ENCODE measurements around the gene MFRP. TPM values are rescaled to one million over a fixed set of nuclear protein-coding genes. Genes with fewer than 3 reads are reported as not detected.

Gene MFRP
- total RNA-seq, 1 experiment from 2014 or later: not detected

GRCh38 chr11:119330237-119330636 lies 16.3 kb downstream of the MFRP start:
- TF ChIP-seq ATF2 (CRISPR knock-in tag; IDR thresholded peaks at IDR 0.05; ENCODE audit: borderline replicate concordance, low read depth) (no peak), CBFB (CRISPR knock-in tag; IDR thresholded peaks at IDR 0.05; ENCODE audit: low read depth) (no peak), SOX15 (CRISPR knock-in tag; IDR thresholded peaks at IDR 0.05) (no peak)
- TF ChIP-seq, protein P1, sequence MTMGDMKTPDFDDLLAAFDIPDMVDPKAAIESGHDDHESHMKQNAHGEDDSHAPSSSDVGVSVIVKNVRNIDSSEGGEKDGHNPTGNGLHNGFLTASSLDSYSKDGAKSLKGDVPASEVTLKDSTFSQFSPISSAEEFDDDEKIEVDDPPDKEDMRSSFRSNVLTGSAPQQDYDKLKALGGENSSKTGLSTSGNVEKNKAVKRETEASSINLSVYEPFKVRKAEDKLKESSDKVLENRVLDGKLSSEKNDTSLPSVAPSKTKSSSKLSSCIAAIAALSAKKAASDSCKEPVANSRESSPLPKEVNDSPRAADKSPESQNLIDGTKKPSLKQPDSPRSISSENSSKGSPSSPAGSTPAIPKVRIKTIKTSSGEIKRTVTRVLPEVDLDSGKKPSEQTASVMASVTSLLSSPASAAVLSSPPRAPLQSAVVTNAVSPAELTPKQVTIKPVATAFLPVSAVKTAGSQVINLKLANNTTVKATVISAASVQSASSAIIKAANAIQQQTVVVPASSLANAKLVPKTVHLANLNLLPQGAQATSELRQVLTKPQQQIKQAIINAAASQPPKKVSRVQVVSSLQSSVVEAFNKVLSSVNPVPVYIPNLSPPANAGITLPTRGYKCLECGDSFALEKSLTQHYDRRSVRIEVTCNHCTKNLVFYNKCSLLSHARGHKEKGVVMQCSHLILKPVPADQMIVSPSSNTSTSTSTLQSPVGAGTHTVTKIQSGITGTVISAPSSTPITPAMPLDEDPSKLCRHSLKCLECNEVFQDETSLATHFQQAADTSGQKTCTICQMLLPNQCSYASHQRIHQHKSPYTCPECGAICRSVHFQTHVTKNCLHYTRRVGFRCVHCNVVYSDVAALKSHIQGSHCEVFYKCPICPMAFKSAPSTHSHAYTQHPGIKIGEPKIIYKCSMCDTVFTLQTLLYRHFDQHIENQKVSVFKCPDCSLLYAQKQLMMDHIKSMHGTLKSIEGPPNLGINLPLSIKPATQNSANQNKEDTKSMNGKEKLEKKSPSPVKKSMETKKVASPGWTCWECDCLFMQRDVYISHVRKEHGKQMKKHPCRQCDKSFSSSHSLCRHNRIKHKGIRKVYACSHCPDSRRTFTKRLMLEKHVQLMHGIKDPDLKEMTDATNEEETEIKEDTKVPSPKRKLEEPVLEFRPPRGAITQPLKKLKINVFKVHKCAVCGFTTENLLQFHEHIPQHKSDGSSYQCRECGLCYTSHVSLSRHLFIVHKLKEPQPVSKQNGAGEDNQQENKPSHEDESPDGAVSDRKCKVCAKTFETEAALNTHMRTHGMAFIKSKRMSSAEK (CRISPR knock-in tag; IDR thresholded peaks at IDR 0.05; ENCODE audit: borderline replicate concordance): no peak
- no peak for ATAC-seq
- no peak for DNase-seq (ENCODE audit: low spot score)
- Mint-ChIP-seq H3K36me3 (no peaks in the 10 kb centered on the region; the same call in 1 of the 2 replicates), H3K4me3 (no peak overlapping the region), H3K27ac (no peak overlapping the region), H3K4me1 (peaks cover 5% of the 10 kb centered on the region), H3K9me3 (no peaks in the 10 kb centered on the region), H3K27me3 (ENCODE audit: low read depth) (no peaks in the 10 kb centered on the region; the same call in 1 of the 2 replicates)
- ChIA-PET CTCF (interaction anchor here (1.2 kb wide), 1 partner anchor 44 kb away, joined by 3 read pairs; no protein-coding TSS in a partner anchor), POLR2A (no interaction called here)

GRCh38 chr11:119329320-119329719 lies 17.2 kb downstream of the MFRP start:
- H3K27me3 Mint-ChIP-seq (ENCODE audit: low read depth): no peaks in the 10 kb centered on the region; the same call in 1 of the 2 replicates
- no peak for DNase-seq (ENCODE audit: low spot score)
- peaks cover 5% of the 10 kb centered on the region for H3K4me1 Mint-ChIP-seq
- POLR2A ChIA-PET: no interaction called here
- no peak overlapping the region for H3K27ac Mint-ChIP-seq
- H3K36me3 Mint-ChIP-seq: no peaks in the 10 kb centered on the region
- TF ChIP-seq USF1 (CRISPR knock-in tag; IDR thresholded peaks at IDR 0.05): no peak
- no peak for TF ChIP-seq GTF2I (CRISPR knock-in tag; conservative IDR thresholded peaks at IDR 0.05)
- no peak for TF ChIP-seq TEAD4 (CRISPR knock-in tag; IDR thresholded peaks at IDR 0.05)
- no peaks in the 10 kb centered on the region for H3K9me3 Mint-ChIP-seq
- no peak for ATAC-seq
- CTCF ChIA-PET: interaction anchor here (0.7 to 2.3 kb wide), 2 partner anchors 9 to 133 kb away, joined by 3 to 19 read pairs; no protein-coding TSS in a partner anchor
- no peak overlapping the region for H3K4me3 Mint-ChIP-seq

DNA sequence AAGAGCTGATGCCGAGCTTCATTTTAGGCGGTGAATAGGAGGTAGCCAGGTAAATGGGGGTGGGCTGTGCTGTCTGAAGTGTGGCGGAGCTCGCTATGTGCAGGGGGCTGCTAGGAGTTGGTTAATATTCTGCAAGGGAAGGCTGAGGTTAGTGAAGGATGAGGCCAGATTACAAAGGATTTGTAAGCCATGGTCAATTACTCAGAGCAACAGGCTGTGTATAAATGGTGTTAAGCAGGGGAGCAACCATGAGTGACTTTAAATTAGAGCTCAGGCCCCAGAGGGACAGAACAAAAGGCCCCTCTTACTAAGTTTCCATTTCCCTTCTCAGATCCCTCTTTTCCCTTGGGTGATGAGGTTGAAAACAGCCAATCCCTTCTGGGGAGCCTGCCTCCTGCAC lies 22.3 kb downstream of the MFRP start:
- Mint-ChIP-seq H3K4me1 (peaks cover 26% of the 10 kb centered on the region), H3K36me3 (no peaks in the 10 kb centered on the region), H3K27me3 (ENCODE audit: low read depth) (no peaks in the 10 kb centered on the region), H3K9me3 (no peaks in the 10 kb centered on the region), H3K4me3 (no peak overlapping the region), H3K27ac (no peak overlapping the region)
- POLR2A ChIA-PET: interaction anchor here (1.6 kb wide), 1 partner anchor 14 kb away, joined by 9 read pairs; no protein-coding TSS in a partner anchor
- DNase-seq (ENCODE audit: low spot score): peak; percentile 1
- CTCF ChIA-PET: interaction anchor here (0.6 to 13.7 kb wide), 27 partner anchors 8 to 405 kb away, joined by 3 to 387 read pairs (median 3); partner anchors contain the start of genes ABCG4, C1QTNF5, CBL and HINFP
- no peak for ATAC-seq
- no peak for TF ChIP-seq TEAD1 (CRISPR knock-in tag; IDR thresholded peaks at IDR 0.05)
- TF ChIP-seq PREB (CRISPR knock-in tag; IDR thresholded peaks at IDR 0.05; ENCODE audit: borderline replicate concordance): no peak
- TF ChIP-seq PRRX2 (CRISPR knock-in tag; IDR thresholded peaks at IDR 0.05): no peak
- TF ChIP-seq, protein P2, sequence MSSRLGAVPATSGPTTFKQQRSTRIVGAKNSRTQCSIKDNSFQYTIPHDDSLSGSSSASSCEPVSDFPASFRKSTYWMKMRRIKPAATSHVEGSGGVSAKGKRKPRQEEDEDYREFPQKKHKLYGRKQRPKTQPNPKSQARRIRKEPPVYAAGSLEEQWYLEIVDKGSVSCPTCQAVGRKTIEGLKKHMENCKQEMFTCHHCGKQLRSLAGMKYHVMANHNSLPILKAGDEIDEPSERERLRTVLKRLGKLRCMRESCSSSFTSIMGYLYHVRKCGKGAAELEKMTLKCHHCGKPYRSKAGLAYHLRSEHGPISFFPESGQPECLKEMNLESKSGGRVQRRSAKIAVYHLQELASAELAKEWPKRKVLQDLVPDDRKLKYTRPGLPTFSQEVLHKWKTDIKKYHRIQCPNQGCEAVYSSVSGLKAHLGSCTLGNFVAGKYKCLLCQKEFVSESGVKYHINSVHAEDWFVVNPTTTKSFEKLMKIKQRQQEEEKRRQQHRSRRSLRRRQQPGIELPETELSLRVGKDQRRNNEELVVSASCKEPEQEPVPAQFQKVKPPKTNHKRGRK (CRISPR knock-in tag; IDR thresholded peaks at IDR 0.05; ENCODE audit: borderline replicate concordance): no peak
- no peak for TF ChIP-seq ELF4 (CRISPR knock-in tag; IDR thresholded peaks at IDR 0.05; ENCODE audit: low read depth)
- TF ChIP-seq, protein P3, sequence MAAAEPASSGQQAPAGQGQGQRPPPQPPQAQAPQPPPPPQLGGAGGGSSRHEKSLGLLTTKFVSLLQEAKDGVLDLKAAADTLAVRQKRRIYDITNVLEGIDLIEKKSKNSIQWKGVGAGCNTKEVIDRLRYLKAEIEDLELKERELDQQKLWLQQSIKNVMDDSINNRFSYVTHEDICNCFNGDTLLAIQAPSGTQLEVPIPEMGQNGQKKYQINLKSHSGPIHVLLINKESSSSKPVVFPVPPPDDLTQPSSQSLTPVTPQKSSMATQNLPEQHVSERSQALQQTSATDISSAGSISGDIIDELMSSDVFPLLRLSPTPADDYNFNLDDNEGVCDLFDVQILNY (CRISPR knock-in tag; IDR thresholded peaks at IDR 0.05): no peak
- no peak for TF ChIP-seq ATF2 (CRISPR knock-in tag; IDR thresholded peaks at IDR 0.05; ENCODE audit: borderline replicate concordance, low read depth)
- TF ChIP-seq TEAD4 (CRISPR knock-in tag; IDR thresholded peaks at IDR 0.05): no peak
- no peak for TF ChIP-seq ZNF281 (CRISPR knock-in tag; IDR thresholded peaks at IDR 0.05)
